ENCODE results near the gene PABPN1L.

Gene PABPN1L

DNA sequence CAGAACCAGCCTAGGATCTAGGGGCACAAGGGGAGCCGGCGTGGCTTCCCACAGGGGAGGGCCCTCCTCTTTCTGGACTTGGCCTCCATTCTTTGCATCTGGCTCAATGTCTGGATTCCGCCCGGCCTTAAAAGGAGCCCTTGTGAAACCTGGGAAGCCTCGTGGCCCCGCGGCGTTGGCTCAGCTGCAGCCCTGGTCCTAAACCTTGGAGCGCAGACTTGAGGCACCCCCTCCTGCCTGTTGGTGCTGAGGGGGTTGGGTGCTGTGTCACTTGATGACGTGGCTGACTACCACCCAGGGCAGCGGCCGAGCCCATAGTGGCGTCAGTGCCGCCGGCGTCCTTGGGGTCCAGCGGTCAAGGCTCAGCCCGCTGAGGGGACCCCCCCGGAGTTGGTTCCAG is 5.1 kb downstream of the PABPN1L start:
- H3K9ac ChIP-seq = no peak overlapping the region
- TF ChIP-seq, protein P1, sequence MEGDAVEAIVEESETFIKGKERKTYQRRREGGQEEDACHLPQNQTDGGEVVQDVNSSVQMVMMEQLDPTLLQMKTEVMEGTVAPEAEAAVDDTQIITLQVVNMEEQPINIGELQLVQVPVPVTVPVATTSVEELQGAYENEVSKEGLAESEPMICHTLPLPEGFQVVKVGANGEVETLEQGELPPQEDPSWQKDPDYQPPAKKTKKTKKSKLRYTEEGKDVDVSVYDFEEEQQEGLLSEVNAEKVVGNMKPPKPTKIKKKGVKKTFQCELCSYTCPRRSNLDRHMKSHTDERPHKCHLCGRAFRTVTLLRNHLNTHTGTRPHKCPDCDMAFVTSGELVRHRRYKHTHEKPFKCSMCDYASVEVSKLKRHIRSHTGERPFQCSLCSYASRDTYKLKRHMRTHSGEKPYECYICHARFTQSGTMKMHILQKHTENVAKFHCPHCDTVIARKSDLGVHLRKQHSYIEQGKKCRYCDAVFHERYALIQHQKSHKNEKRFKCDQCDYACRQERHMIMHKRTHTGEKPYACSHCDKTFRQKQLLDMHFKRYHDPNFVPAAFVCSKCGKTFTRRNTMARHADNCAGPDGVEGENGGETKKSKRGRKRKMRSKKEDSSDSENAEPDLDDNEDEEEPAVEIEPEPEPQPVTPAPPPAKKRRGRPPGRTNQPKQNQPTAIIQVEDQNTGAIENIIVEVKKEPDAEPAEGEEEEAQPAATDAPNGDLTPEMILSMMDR (conservative IDR thresholded peaks at IDR 0.05; ENCODE audit: low read depth, low read length) = no peak

DNA sequence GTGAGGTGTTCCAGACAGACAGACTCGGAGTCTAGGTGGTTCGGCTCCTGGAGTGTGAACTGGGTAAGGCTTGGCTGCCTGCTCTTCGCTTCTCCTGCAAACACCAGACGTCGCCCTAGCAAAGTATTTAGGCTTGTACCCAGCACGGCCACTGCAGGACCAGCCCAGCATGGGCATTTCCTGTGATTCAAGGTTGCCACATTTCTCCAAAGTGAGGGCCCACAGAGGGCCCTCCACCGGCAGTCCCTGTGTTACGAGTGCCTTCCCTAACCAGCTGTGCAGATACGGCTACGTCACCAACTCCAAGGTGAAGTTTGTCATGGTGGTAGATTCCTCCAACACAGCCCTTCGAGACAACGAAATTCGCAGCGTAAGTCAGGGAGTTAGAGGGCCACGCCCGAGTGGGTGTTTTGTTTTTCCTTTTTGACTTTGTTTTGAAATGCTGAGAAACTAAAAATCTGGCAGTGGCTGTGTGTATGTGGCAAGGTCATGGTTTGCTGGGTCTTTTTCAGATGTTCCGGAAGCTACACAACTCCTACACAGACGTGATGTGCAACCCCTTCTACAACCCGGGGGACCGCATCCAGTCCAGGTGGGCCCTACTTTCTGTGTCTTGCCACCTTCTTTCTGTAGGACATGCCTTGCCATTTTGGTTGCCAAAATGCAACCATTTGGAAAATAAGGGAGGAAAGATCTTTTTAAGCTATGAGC is 6.9 kb downstream of the PABPN1L start:
- H3K9ac ChIP-seq = no peak overlapping the region
- TF ChIP-seq, protein P1 (conservative IDR thresholded peaks at IDR 0.05; ENCODE audit: low read depth, low read length) = no peak
- no peak overlapping the region for H2AFZ ChIP-seq (ENCODE audit: low read depth)
- no peak overlapping the region for H3K27ac ChIP-seq
- H4K20me1 ChIP-seq (ENCODE audit: insufficient read depth) = no peaks in the 10 kb centered on the region
- H3K79me2 ChIP-seq (ENCODE audit: insufficient read depth, low read depth) = no peaks in the 10 kb centered on the region; the same call in 1 of the 2 replicates
- no peaks in the 10 kb centered on the region for H3K27me3 ChIP-seq (ENCODE audit: insufficient read depth, low read depth)
- H3K4me1 ChIP-seq (ENCODE audit: low read depth, poor library complexity, severe bottlenecking) = peaks cover 7% of the 10 kb centered on the region
- no peak overlapping the region for H3K4me2 ChIP-seq
- no peaks in the 10 kb centered on the region; the same call in 1 of the 2 replicates for H3K36me3 ChIP-seq (ENCODE audit: insufficient read depth)
- H3K4me3 ChIP-seq (IDR thresholded peaks at IDR 0.05; ENCODE audit: insufficient read depth, low read depth, low read length) = no peak overlapping the region

More for the DNA sequence above, 5.1 kb downstream of the PABPN1L start:
- no peaks in the 10 kb centered on the region for H4K20me1 ChIP-seq (ENCODE audit: insufficient read depth)
- peaks cover 7% of the 10 kb centered on the region for H3K4me1 ChIP-seq (ENCODE audit: low read depth, poor library complexity, severe bottlenecking)
- no peak overlapping the region for H3K4me2 ChIP-seq
- H3K36me3 ChIP-seq (ENCODE audit: insufficient read depth) = no peaks in the 10 kb centered on the region; the same call in 1 of the 2 replicates
- peaks cover 12% of the 10 kb centered on the region; the same call in 1 of the 2 replicates for H3K27me3 ChIP-seq (ENCODE audit: insufficient read depth, low read depth)
- no peak overlapping the region for H3K27ac ChIP-seq
- H3K4me3 ChIP-seq (IDR thresholded peaks at IDR 0.05; ENCODE audit: insufficient read depth, low read depth, low read length) = no peak overlapping the region
- H2AFZ ChIP-seq (ENCODE audit: low read depth) = no peak overlapping the region
- H3K79me2 ChIP-seq (ENCODE audit: insufficient read depth, low read depth) = no peaks in the 10 kb centered on the region; the same call in 1 of the 2 replicates

GRCh38 chr16:88857728-88858339 is 8.6 kb downstream of the PABPN1L start:
- Histone ChIP-seq H3K4me3 (IDR thresholded peaks at IDR 0.05; ENCODE audit: insufficient read depth, low read depth, low read length) (peak overlapping the region; percentile 73), H3K9ac (peak overlapping the region; percentile 63), H2AFZ (ENCODE audit: low read depth) (peak overlapping the region; percentile 81), H4K20me1 (ENCODE audit: insufficient read depth) (no peaks in the 10 kb centered on the region), H3K79me2 (ENCODE audit: insufficient read depth, low read depth) (no peaks in the 10 kb centered on the region; the same call in 1 of the 2 replicates), H3K4me2 (peak overlapping the region; percentile 86), H3K36me3 (ENCODE audit: insufficient read depth) (no peaks in the 10 kb centered on the region; the same call in 1 of the 2 replicates), H3K27me3 (ENCODE audit: insufficient read depth, low read depth) (no peaks in the 10 kb centered on the region), H3K4me1 (ENCODE audit: low read depth, poor library complexity, severe bottlenecking) (peaks cover 7% of the 10 kb centered on the region), H3K27ac (no peak overlapping the region)
- TF ChIP-seq, protein P1 (conservative IDR thresholded peaks at IDR 0.05; ENCODE audit: low read depth, low read length) = peak; percentile 66; the same call in 1 of the 2 replicates

GRCh38 chr16:88856828-88857727 is 9.4 kb downstream of the PABPN1L start, which contains the start of the genes GALNS and TRAPPC2L:
TSS of gene GALNS (minus strand) at chr16:88856947. CDS start at chr16:88856877, 70 bp downstream.
TSS of gene TRAPPC2L (plus strand) at chr16:88857127. CDS start at chr16:88857151, 24 bp downstream.
- Histone ChIP-seq H3K4me1 (ENCODE audit: low read depth, poor library complexity, severe bottlenecking) (peaks cover 7% of the 10 kb centered on the region), H4K20me1 (ENCODE audit: insufficient read depth) (no peaks in the 10 kb centered on the region), H3K79me2 (ENCODE audit: insufficient read depth, low read depth) (no peaks in the 10 kb centered on the region; the same call in 1 of the 2 replicates), H3K4me3 (IDR thresholded peaks at IDR 0.05; ENCODE audit: insufficient read depth, low read depth, low read length) (peak within 1 kb of the TSS; percentile 73), H3K27ac (no peak within 1 kb of the TSS), H3K9ac (peak within 1 kb of the TSS; percentile 63), H3K36me3 (ENCODE audit: insufficient read depth) (no peaks in the 10 kb centered on the region; the same call in 1 of the 2 replicates), H3K4me2 (peak within 1 kb of the TSS; percentile 86), H3K27me3 (ENCODE audit: insufficient read depth, low read depth) (no peaks in the 10 kb centered on the region), H2AFZ (ENCODE audit: low read depth) (peak within 1 kb of the TSS; percentile 81)
- TF ChIP-seq, protein P1 (conservative IDR thresholded peaks at IDR 0.05; ENCODE audit: low read depth, low read length) = no peak

All from KMS-11 (cell line).